Loucy (cell line): ENCODE measurements around the gene RMRP.
A peak's percentile ranks its signal among the peaks of the same experiment; 100 is the strongest.

Experiments used
- H2AFZ ChIP-seq: fragments of 200-600 bp; sonication (generic); 2 replicates; pipeline ENCODE4 v1.6.0; 2016; ENCODE audit warnings: antibody characterized with exemption, mild to moderate bottlenecking, low read length, moderate library complexity
- H3F3A ChIP-seq: fragments of 200-600 bp; 2 replicates; pipeline ENCODE4 v1.6.0; 2016; ENCODE audit warnings: antibody characterized with exemption, low read depth, mild to moderate bottlenecking
- H3K27me3 ChIP-seq: fragments of 200-600 bp; sonication (generic); 2 replicates; pipeline ENCODE4 v1.6.1; 2014; ENCODE audit warnings: low read length, mild to moderate bottlenecking; ENCODE audit not compliant: insufficient read depth, poor library complexity, severe bottlenecking
- H3K36me3 ChIP-seq: fragments of 200-600 bp; sonication (generic); 2 replicates; pipeline ENCODE4 v1.6.1; 2016; ENCODE audit warnings: low read length; ENCODE audit not compliant: insufficient read depth
- H3K4me1 ChIP-seq: fragments of 200-600 bp; sonication (generic); 2 replicates; pipeline ENCODE4 v1.5.1; 2014; ENCODE audit warnings: low read length, mild to moderate bottlenecking; ENCODE audit not compliant: insufficient read depth, poor library complexity, severe bottlenecking
- H3K4me2 ChIP-seq: fragments of 200-600 bp; sonication (generic); 2 replicates; pipeline ENCODE4 v1.6.0; 2014; ENCODE audit warnings: antibody characterized with exemption, low read length, low read depth, mild to moderate bottlenecking; ENCODE audit not compliant: poor library complexity, severe bottlenecking
- H3K4me3 ChIP-seq: fragments of 200-600 bp; sonication (generic); 2 replicates; pipeline ENCODE4 v1.5.1; 2014; ENCODE audit warnings: low read length, mild to moderate bottlenecking, mixed read lengths; ENCODE audit not compliant: poor library complexity, severe bottlenecking
- H3K79me2 ChIP-seq: fragments of 200-600 bp; sonication (generic); 2 replicates; pipeline ENCODE4 v1.6.1; 2014; ENCODE audit warnings: low read length; ENCODE audit not compliant: insufficient read depth
- H3K9ac ChIP-seq: fragments of 200-600 bp; sonication (generic); 2 replicates; pipeline ENCODE4 v1.6.0; 2014; ENCODE audit warnings: mild to moderate bottlenecking, low read depth, low read length, moderate library complexity; ENCODE audit not compliant: poor library complexity, severe bottlenecking
- H3K9me2 ChIP-seq: fragments of 200-600 bp; sonication (generic); replicated peaks from 2 replicates; pipeline ENCODE4 v1.6.1; 2016; ENCODE audit warnings: low read depth, low read length, mixed read lengths
- H3K9me3 ChIP-seq: fragments of 200-600 bp; sonication (generic); 2 replicates; pipeline ENCODE4 v1.6.1; 2014; ENCODE audit warnings: mild to moderate bottlenecking, antibody characterized with exemption, low read length, low read depth; ENCODE audit not compliant: insufficient read depth
- H4K20me1 ChIP-seq: fragments of 200-600 bp; sonication (generic); 2 replicates; pipeline ENCODE4 v1.6.0; 2014; ENCODE audit warnings: antibody characterized with exemption, low read length, mild to moderate bottlenecking; ENCODE audit not compliant: insufficient read depth, poor library complexity, severe bottlenecking
- CTCF ChIP-seq: fragments of 200-600 bp; sonication (generic); conservative IDR thresholded peaks from 2 replicates; pipeline ENCODE4 v1.5.1; 2014; ENCODE audit warnings: mild to moderate bottlenecking, antibody characterized with exemption, low read length
- EZH2phosphoT487 ChIP-seq: fragments of 200-600 bp; IDR thresholded peaks from 2 replicates; pipeline ENCODE4 v1.6.1; 2018; ENCODE audit warnings: antibody characterized with exemption, mild to moderate bottlenecking, moderate library complexity, borderline replicate concordance

The RMRP gene

GRCh38 chr9:35658137-35658967, 533 bp upstream of the RMRP start, which contains the start of gene CCDC107:
TSS of gene CCDC107 (plus strand) at chr9:35658292. CDS start at chr9:35658380, 88 bp downstream.
- Histone ChIP-seq H3K79me2 (peaks cover 44% of the 10 kb centered on the region), H3K36me3 (no peaks in the 10 kb centered on the region; the same call in 1 of the 2 replicates), H3F3A (0 out of 2 replicates have a peak, but pooled peaks cover 6% of the 10 kb centered on the region), H3K9me2 (no peaks in the 10 kb centered on the region), H2AFZ (peak within 1 kb of the TSS; percentile 87), H3K4me3 (peak within 1 kb of the TSS; percentile 82), H3K27me3 (no peaks in the 10 kb centered on the region), H3K9ac (peak within 1 kb of the TSS; percentile 77), H3K9me3 (no peaks in the 10 kb centered on the region), H3K4me2 (peak within 1 kb of the TSS; percentile 87), H3K4me1 (peaks cover 64% of the 10 kb centered on the region), H4K20me1 (peaks cover 3% of the 10 kb centered on the region)
- TF ChIP-seq CTCF: peak; percentile 69
- TF ChIP-seq EZH2phosphoT487: no peak

- peaks cover 53% of the 10 kb centered on the region for H3K4me1 ChIP-seq
These were observed 831 bp downstream of the RMRP start for GRCh38 chr9:35656831-35657545.

More at GRCh38 chr9:35656831-35657545, 831 bp downstream of the RMRP start:
- Histone ChIP-seq H3K36me3 (no peaks in the 10 kb centered on the region; the same call in 1 of the 2 replicates), H3F3A (0 out of 2 replicates have a peak, but pooled peaks cover 6% of the 10 kb centered on the region), H4K20me1 (peaks cover 3% of the 10 kb centered on the region), H3K27me3 (no peaks in the 10 kb centered on the region), H2AFZ (0 out of 2 replicates have a peak overlapping the region, but pooled peaks have one; percentile 4), H3K9me3 (no peaks in the 10 kb centered on the region), H3K9me2 (no peaks in the 10 kb centered on the region), H3K4me3 (peak overlapping the region; percentile 82), H3K4me2 (peak overlapping the region; percentile 87), H3K79me2 (peaks cover 32% of the 10 kb centered on the region), H3K9ac (peak overlapping the region; percentile 77)
- TF ChIP-seq CTCF: no peak
- TF ChIP-seq EZH2phosphoT487: no peak
